HT-29 (cell line): ENCODE results near the gene LRP1B. TPM values are rescaled to one million over a fixed set of nuclear protein-coding genes. Genes with fewer than 3 reads are reported as not detected.

Experiments
- DNase-seq: peaks from one replicate; pipeline ENCODE4 v3.0.0-alpha.2; 2015; ENCODE audit warnings: low spot score
- total RNA-seq: library from RNA; depleted of rRNA; stranded (reverse); fragments of >200 nt; shearing (Covaris generic); gene quantifications from 2 replicates; pipeline ENCODE4 v1.2.3, GENCODE V29; 2014

LRP1B gene
- total RNA-seq, 1 experiment from 2014 or later: not detected

DNA sequence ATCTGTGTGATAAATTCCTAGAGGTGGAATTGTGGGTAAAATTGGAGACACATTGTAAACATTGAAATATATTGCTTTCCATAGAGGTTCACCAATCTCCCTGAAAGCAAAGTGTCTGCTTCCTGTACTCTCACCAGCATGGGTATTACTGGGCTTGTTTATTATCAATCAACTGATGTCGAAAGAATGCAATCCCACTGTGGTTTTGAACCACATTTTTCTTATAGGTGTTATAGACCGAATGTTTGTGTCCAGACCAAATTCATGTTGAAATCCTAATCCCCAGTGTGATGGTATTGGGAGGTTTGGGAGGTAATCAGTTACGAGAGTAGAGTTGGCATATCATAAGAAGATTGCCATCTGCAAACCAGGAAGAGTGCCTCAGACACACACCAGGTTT, 1212.4 kb downstream of the LRP1B start:
- no peak for DNase-seq

DNA sequence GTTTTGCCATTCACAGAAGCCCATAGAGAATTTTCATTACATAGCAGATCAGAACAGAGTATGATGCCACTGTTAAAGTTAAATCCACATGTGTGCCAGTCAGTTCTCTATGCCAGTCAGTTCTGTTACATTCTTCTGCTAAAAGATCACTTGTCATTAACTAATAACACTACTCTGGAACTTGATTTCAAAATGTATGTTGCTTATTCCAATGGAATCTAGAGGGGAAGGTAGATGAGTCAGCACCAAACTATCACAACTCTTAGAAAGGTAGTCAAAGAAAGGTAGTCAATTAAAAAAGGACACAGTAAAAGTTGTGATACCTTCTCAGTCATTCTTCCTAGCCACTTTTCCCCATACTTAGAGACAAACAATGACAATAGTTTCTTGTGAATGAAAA, 1214.4 kb downstream of the LRP1B start:
- DNase-seq: no peak

DNA sequence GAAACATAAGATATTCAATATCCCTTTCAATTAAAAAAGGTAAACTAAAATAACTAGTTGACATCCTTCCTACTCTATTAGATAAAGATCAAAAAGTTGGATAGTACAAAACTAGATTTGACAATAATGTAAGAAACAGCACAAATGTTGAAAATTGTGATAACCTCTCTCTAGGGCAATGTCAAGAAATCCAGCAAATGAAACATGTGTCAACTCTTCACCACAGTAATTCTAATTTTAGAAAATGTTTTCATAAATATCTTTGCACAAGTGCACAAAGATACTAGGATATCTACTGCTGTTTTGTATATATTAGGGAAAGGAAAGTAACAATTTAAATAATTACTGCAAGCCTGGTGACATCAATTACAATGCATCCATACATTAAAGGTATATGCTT, 1220.1 kb downstream of the LRP1B start:
- no peak for DNase-seq

DNA sequence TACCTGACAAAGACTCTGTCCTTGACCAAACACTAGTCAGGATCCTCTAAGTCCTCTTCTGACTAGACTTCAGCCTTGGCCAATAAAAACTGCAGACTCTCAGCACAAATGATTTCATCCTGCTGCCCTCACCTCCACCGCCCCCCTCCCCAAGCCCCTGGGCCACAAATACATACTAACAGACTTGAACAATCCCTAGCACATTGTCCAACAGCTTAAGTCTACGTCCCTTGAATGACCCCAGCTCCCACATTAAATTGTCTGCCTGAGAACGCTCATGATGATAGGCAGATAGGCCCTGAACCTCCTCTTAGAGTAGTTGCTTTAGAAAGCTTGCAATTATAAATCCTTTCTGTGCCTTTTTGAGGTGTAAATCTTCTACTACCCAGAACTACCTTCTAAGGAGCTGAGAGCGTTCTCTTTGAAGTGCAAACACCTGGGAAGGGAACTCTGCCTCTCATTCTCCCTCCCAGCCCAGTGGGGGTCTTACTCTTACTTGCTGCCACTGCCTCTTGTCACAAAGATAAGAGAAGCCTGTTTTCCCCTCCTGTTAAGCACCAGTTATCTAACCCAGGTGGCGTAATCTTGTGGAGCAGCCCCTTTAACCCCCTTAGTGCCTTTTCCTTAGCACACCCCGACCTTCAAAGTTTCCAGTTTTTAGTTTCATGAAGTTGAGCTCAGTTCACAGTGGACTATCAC, 1225.6 kb downstream of the LRP1B start:
- no peak for DNase-seq

DNA sequence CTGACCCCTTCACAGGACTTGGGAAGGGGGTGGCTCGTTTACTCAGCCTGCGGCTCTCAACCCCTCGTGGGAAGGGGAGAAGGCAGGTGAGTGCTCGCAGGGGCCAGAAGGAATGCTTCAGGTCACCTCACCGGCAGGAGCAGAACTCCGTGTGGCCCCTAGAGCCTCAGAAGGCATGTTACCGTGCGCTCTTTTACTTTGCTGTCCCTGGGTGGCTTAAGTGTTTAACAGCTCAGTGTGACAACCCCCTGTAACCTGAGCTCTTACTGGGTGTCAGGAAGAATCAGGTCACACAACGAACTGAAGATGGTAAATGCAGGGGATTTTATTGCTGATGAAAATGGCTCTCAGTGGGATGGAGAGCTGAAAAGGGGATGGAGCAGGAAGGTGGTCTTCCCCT, 1235.4 kb downstream of the LRP1B start:
- DNase-seq: no peak

DNA sequence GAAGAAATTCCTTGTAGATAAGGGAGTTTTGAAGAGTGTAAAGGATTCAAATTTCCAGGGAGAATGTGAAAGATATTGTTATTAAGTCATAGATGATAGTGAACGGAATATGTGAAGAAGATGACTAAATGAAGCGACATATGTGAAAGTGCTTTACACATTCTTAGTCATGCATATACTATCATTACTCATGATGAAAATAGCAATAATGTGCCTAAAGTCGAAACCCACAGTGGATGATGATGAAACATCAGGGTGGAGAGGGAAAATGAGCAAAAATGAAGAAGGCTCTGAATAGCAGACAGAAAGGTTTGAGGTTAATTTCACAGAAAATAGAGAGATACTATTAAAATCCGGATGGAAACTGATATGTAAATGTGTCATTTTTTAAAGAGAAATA, 1237.1 kb downstream of the LRP1B start:
- DNase-seq: no peak

DNA sequence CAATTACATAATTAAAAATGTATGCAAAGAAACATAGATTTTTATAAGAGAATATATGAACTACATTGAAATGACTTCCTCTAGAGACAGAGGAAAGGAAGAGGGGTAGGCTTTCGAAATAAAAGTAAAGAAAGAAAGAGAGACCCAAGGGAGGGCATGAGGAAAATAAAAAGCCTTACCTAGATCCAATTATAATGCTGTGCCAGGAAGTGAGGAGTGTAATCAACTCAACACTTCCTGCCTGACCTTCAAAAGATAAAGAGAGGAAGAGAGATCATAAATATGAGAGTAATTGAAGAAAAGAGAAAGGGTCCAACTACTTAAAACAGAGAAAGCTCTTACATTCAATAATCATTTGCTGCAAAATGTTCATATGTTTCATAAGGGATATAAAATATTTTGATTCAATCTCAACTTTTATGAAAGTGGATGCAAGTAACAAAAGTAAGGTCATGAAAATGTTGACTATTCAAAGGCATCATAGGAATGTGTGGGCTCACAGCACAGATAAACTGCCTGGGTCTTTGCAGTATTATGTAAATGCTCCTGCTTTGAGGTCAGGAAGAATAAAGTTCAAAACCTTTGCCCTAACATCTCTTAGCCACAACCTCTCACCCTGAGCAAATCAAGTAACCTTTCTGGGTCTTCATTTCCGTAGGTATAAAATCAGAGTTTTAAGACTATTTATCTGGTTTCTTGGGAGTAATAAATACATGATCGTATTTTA, 1237.7 kb downstream of the LRP1B start:
- no peak for DNase-seq

DNA sequence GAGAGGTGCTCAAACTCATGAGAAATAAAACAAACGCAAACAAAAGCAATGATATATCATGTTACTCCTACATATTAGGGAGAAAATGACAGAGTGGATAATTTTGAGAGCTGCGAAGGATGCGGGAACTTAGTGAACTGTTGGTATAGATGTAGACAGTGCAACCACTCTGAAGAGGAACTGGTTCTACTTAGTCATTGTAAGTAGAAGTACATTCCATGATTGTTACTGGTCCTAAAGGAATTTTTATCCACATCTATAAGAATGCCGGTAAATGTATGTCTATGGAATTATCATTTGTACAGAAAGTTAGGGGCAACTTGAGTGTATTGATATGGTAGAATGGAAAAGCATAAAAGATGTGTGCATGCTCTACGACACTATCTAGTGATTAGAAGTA, 1238.4 kb downstream of the LRP1B start:
- no peak for DNase-seq

DNA sequence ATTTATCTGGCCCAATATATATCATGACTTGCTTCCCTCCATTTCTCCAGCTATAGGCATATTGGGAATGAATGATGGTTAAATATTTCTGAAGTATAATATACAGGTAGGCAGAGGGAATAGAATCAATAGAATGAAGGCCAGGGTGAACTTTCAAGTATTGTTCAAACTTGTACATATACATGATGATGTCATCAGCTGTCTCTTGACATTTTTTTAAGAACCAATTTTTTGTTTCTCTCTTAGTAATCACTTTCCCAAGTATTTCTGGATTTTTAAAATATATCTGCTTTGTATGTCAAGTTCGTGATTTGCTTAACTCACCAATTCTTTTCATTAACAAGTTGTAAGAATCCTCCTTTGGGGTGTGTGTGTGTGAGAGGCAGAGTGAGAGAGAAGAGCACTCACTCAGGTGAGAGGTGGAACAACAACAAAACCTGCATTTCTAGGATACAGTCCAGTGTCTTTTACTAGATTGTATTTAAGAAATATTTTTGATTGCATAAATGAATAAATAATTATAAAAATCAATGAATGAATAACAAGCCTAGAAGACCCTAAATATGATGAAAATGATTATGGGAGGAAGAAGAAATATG, 1239.1 kb downstream of the LRP1B start:
- DNase-seq: no peak

DNA sequence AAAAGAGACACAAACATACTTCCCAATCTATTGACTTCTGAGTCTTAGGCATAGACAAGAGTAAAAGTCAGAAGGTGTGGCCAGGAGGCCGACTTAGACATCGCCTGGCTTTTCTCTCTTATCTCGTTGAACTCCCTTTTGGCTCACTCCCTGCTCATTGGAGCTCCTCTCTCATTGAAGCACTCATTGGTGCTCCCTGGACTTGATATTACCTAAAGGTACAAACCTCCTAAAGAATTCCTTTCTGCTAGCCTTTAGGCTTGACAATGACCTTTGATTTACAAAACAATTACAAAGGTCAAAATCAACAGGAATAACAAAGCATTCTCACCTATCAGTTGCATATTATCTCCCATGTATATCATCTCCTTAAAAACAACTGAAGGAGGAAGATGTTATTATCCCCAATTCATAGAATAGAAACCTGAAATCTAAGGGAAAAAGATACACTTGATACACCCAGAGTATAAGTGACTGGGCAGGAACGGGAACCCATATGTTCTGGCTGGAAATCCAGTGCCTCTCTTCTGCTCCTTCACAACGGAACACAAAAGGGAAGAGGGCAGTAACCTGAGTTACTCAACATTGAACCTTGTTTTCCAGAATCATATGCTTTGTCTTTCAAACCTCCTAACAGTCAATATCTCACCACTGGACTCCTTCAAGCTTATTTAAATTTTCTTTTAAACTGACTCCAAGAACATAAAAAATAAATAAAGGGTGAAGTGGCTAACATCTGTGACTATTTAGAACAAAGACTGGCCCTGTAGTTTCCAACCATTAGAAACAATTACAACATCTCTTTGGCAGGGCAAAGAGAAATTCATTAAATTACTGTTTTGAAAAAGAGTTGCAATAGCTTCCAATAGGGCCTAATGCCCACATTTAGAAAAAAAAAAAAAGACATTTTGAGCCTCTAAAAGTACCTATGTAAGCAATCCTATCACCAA, 1247.9 kb downstream of the LRP1B start:
- DNase-seq: no peak

DNA sequence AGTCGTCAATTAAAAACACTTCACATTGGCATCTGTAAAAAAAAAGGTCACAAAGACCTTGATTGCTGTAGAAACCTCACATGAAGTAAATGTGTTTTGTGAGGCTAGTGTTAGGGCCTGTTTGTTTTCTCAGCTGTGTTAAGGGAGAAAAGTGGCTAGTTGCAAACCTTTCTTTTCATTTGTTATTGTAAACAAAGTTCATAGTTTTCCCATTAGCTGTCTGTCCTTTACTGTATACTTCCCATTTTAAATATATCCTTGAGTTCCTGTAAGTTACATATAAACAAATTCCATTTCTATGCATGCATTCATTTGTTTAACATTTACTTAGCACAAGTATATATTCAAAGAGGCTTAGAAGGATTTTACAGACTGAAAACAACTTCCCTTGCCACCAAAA, 1250.2 kb downstream of the LRP1B start:
- no peak for DNase-seq

DNA sequence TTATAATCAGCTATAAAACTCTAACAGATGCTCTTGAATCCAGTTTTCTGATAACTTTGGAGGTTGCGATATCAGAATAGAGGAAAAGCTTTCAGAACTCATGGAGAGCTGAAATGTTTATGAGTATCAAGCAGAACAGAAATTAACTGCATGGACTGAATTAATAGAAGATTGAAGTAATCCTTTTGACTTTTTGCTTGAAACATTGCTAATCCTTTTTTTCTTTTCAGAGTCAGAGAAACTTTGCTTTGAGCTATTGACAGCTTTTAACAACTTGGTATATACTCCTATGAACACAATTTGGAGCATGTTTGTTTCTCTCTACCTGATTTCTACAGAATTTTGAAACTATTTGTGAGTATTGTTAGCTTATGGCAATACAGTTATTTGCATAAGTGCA, 1254.8 kb downstream of the LRP1B start:
- no peak for DNase-seq

DNA sequence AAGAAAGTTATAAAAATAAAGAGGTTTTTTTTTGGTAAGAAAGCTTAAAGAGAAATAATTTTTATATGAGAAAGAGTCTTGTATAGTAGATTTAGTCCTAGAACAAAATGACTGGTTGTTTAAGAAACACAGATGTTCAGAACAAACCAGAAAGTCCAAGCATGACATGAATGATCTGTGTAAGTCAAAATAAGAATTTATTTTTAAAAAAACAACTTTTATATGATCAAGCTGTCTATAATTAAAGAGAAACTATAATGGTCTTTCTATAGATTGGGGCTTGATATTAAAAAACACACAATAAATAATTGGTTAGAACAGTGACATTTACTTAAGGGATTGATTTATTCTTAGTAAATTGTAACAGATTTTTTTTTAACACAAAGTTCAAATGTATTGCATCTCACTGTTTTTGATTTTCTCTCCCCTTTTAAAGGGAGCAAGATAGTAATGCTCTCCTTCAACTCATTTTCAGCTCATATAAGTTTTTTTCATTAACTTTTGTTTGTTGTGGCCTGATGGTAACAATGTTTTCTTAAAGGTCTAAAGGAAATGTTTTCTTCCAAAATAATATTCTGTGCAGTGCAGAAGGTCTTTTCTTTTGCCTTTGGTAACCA, 1256.8 kb downstream of the LRP1B start:
- no peak for DNase-seq

DNA sequence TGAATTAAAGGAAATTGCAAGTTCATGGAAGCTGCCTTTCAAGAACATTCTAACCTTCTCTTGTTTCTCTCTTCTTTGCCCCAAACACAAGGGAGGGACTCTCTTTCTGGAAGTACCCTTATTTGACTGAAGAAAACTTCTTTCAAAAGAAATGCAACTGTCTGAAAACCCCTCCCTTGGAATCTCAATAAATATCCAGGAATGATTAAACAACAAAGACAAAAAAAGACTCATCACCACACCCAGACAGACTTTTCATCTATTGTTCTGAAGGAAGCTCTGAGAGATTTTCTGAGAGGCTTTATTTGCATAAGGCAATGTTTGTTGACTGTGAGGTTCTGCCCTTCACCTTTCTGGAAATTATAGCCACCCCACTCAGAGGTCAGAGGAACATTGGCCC, 1260.9 kb downstream of the LRP1B start:
- DNase-seq: no peak

DNA sequence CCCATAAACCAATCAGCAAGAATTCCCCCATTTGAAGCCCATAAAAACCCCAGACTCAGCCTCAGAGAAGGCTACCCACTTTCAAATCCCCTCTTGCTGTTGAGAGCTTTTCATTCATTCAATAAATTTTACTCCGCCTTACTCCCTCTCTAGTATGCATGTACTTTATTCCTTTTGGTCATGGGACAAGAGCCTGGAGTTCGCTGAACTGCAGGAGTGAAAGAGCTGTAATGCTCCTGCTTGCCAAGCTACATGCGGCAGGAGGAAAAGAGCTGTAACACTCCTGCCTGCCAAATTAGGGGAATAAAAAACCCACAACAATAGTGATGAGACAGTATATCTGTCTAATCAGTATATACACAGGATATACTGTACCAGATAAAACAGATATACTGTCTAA, 1261.7 kb downstream of the LRP1B start:
- no peak for DNase-seq

DNA sequence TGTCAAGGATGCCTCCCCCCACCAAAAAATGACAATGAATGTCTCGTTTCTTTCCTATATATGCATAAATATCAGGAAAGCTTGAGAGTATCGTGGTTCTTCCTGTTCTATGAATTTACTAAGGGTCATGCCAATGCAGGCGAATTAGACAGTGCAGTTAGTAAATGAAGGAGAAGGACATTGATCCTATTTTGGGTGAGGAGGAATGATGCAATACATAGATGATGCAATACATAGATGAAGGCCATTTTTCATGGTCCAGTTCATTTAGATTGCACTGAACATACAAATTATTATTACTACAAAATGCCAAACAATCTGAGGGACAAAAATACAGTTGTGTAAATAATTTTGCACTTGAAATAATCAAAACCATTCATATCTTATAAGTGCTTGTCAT, 1265.0 kb downstream of the LRP1B start:
- no peak for DNase-seq

DNA sequence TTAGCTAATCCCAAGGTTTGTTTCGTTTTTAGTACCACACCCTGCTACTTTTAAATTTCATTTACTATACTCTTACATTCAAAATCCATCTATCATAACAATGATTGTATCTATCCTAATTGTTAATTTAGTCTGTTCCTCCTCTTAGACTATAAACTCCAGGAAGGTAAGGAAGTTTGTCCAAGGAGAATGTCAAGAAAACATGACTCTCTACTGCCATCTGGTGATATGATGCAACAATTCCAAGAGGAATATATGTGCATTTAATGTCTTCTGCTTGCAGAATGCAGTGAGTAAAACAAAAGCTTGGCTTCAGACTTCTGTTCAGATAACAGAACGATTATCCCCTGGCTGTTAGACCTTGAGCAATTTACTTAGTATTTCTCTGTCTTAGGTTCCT, 1267.1 kb downstream of the LRP1B start:
- DNase-seq: peak; percentile 65

DNA sequence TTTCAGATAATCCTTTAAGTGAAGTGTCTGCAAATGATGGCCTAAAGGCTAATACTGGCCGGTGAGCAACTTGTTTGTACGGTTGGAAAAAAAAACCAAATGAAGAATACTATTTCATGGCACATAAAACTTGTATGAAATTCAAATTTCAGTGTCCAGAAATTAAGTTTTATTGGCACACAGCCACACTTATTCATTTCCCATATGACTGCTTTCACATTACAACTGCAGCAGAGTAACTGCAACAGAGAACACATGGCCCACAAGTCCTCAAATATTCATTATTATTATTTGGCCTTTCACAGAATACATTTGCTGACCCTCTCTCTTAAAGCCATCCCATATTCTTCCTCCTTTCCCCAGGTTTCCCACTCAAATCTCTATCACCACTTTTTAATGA, 1268.6 kb downstream of the LRP1B start:
- DNase-seq: no peak

DNA sequence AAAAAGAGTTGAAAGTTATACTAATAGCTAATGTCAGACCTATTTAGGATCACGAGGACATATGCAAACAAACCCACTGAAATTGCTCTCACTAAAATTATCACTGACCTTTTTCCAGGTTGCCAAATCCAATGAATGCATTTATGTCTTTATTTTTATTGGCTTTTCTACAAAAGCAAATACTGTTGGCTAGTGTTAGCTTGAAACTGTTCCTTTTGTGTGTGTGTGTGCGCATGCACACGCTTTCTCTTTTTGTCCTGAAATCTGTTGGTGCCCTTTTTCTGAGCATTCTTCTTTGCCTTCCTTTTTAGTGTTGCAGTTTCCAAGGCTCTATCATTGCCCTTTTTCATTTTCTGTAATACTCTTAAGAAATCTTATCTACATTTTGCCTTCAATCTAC, 1269.2 kb downstream of the LRP1B start:
- no peak for DNase-seq

DNA sequence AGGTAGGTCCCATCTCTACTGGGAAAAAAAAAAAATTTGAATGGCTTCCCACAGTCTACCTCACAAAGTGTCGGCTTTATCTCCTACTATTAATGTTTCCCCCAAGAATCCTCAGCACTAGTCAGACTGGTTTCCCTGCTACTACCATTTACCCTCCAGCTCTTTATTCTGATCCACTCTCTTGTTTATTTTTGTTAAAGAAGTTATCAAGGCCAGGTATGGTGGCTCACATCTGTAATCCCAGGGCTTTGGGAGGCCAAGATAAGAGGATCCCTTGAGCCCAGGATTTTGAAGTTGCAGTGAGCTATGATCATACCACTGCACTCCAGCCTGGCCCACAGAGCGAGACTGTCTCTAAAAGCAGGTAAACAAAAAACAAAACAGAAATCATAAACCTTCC, 1275.3 kb downstream of the LRP1B start:
- no peak for DNase-seq

DNA sequence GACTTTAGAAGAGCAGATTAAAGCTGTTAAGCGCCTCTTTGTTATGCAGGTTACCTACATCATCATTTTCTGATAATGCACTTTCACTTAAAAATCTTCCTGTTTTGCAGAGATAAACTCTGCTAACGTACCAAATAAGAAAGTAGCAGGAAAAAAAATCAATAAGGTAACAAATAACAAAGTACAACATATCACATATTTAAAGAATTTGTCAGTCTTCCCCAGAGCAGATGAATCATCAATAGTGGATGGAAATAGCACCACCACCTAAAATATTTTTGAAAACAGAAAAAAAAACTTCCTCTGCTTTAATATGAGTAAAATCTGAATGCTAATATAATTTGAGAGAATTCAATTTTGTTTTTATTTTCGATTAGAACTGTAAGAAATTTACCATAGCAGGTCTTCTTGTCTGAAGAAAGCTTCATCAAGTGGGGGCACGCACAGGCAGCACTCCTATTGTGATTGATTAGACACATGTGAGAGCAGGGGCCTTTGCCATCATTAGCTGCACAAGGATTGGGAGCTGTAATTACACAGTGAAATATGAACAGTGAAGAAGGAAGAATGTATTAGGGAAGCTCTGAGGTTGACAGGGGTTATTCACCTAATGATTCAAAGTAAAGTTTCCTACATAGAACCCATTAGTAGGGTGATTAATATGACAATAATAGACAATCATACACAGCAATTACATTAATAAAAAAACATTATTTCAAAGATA, 1279.4 kb downstream of the LRP1B start:
- no peak for DNase-seq
